Spleen (tissue), 11 donors: ENCODE measurements around the gene ABI3BP. TPM values are rescaled to one million over a fixed set of nuclear protein-coding genes. Genes with fewer than 3 reads are reported as not detected.

Source experiments
- DNase-seq: peaks from one replicate; pipeline ENCODE4 v3.0.0-alpha.2; 2020
- H3K27ac ChIP-seq, 8 donors: fragments of 200-600 bp; sonication (generic) in 7 of 8; 1 replicate in 4 of 8; 2 replicates in 4 of 8; pipeline versions ENCODE4 v1.5.0 to v1.8.0; 2016 to 2021; ENCODE audit warnings: inconsistent platforms in 4 of 8, mild to moderate bottlenecking in 4 of 8, moderate library complexity in 1 of 8
- H3K27me3 ChIP-seq, 7 donors: fragments of 200-600 bp; sonication (generic) in 6 of 7; replicated peaks in 1 of 7; 1 replicate in 4 of 7; 2 replicates in 3 of 7; pipeline versions ENCODE4 v1.5.0 to v1.8.0; 2016 to 2021; ENCODE audit warnings: inconsistent platforms in 3 of 7, mild to moderate bottlenecking in 1 of 7
- H3K36me3 ChIP-seq, 6 donors: fragments of 200-600 bp; sonication (generic) in 5 of 6; 1 replicate in 4 of 6; 2 replicates in 2 of 6; pipeline versions ENCODE4 v1.5.0 to v1.8.0; 2016 to 2021; ENCODE audit warnings: inconsistent platforms in 2 of 6
- H3K4me1 ChIP-seq, 6 donors: fragments of 200-600 bp; sonication (generic) in 5 of 6; 1 replicate in 3 of 6; 2 replicates in 3 of 6; pipeline versions ENCODE4 v1.5.0 to v1.8.0; 2016 to 2021; ENCODE audit warnings: inconsistent platforms in 3 of 6
- H3K4me3 ChIP-seq, 8 donors: fragments of 200-600 bp; sonication (generic) in 7 of 8; 1 replicate in 4 of 8; 2 replicates in 4 of 8; pipeline versions ENCODE4 v1.5.0 to v1.8.0; 2016 to 2021; ENCODE audit warnings: inconsistent platforms in 4 of 8, mild to moderate bottlenecking in 4 of 8, moderate library complexity in 2 of 8
- H3K9me3 ChIP-seq, 8 donors: fragments of 200-600 bp; sonication (generic) in 7 of 8; 1 replicate in 4 of 8; 2 replicates in 4 of 8; pipeline versions ENCODE4 v1.5.0 to v1.8.0; 2016 to 2021; ENCODE audit warnings: inconsistent platforms in 4 of 8
- POLR2A ChIP-seq, 3 donors: fragments of 450-650 bp; IDR thresholded peaks; one replicate each; pipeline ENCODE4 v1.5.1; 2017; ENCODE audit warnings: antibody characterized with exemption in 3 of 3, mild to moderate bottlenecking in 1 of 3
- POLR2AphosphoS5 ChIP-seq, 3 donors: sonication (generic); formaldehyde crosslinking; IDR thresholded peaks; one replicate each; pipeline ENCODE4 v1.5.1; 2017; ENCODE audit warnings: antibody characterized with exemption in 3 of 3
- WGBS, 5 donors: extraction: QIAGEN DNeasy Blood & Tissue Kit in 3 of 5; methylation state at CpG; one replicate each; pipeline versions ENCODE4 v1.1.5 to v1.1.7; 2013 to 2018; 5-methylcytosine and 5-hydroxymethylcytosine counted together
- intact Hi-C: fragments of 100-400 bp; cut with DNase I; formaldehyde crosslinking; loops from one replicate; pipeline ENCODE4 v1.15.0; 2023; ENCODE audit warnings: low total_unique reads
- polyA plus RNA-seq, 3 donors: library from polyadenylated mRNA; stranded (reverse); fragments of 200-250 nt; gene quantifications; one replicate each; pipeline ENCODE4 v1.2.1, GENCODE V29; 2013
- total RNA-seq, 7 donors: library from RNA; depleted of rRNA in 3 of 7; stranded (reverse); fragments of >200 nt in 3 of 7; fragmentation: NEBNext Ultra II Directional in 4 of 7; extraction: Animal tissue kit (Norgen Biotek cat#: 25700) in 4 of 7; gene quantifications; one replicate each; pipeline versions ENCODE4 v1.1.0 to v1.2.1, GENCODE V29; 2016 to 2021
- TF ChIP-seq, protein P1 (sequence below), 11 experiments: fragments of 200-600 bp in 7 of 11; fragments of 450-650 bp in 4 of 11; sonication (generic) in 4 of 11; IDR thresholded peaks in 8 of 11; conservative IDR thresholded peaks in 3 of 11; 1 replicate in 7 of 11; 2 replicates in 4 of 11; pipeline versions ENCODE4 v1.4.0 to v1.8.0; 2016 to 2021; ENCODE audit warnings: antibody characterized with exemption in 11 of 11, inconsistent platforms in 4 of 11, mild to moderate bottlenecking in 1 of 11
- donor health status: healthy with polysubstance abuse.
- donor health status: DM: no; HTN: no; CAD: no; lungs with moderate emphysema.
- donor health status: DM: no; HTN: no; CAD: no.
- donor health status: Bipolar disorder and iron deficiency.
- donor health status: healthy.
- donor health status: DM: no; HTN: no; CAD: no.
- donor health status: DM: yes; HTN: yes; CAD: no.

Gene ABI3BP
- total and polyA plus RNA-seq, 10 donors = 4.2 to 29.9 (median 16.3) TPM

GRCh38 chr3:100893590-100893989 is 99.6 kb downstream of the ABI3BP start:
- no peak overlapping the region for H3K4me3 ChIP-seq
- H3K4me1 ChIP-seq = peaks cover 0 to 6% (median 3%) of the 10 kb centered on the region in 6 donors
- H3K27me3 ChIP-seq = no peaks in the 10 kb centered on the region
- TF ChIP-seq POLR2AphosphoS5 (IDR thresholded peaks at IDR 0.05) = no peak
- TF ChIP-seq, protein P1, sequence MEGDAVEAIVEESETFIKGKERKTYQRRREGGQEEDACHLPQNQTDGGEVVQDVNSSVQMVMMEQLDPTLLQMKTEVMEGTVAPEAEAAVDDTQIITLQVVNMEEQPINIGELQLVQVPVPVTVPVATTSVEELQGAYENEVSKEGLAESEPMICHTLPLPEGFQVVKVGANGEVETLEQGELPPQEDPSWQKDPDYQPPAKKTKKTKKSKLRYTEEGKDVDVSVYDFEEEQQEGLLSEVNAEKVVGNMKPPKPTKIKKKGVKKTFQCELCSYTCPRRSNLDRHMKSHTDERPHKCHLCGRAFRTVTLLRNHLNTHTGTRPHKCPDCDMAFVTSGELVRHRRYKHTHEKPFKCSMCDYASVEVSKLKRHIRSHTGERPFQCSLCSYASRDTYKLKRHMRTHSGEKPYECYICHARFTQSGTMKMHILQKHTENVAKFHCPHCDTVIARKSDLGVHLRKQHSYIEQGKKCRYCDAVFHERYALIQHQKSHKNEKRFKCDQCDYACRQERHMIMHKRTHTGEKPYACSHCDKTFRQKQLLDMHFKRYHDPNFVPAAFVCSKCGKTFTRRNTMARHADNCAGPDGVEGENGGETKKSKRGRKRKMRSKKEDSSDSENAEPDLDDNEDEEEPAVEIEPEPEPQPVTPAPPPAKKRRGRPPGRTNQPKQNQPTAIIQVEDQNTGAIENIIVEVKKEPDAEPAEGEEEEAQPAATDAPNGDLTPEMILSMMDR (IDR thresholded peaks at IDR 0.05 in 8 of 11, conservative IDR thresholded peaks at IDR 0.05 in 3 of 11) = peak in 7 of 11 experiments; percentile 18 to 47 (median 38)
- H3K36me3 ChIP-seq = no peaks in the 10 kb centered on the region
- H3K9me3 ChIP-seq = no peaks in the 10 kb centered on the region
- no peak overlapping the region for H3K27ac ChIP-seq
- DNase-seq = no peak
- intact Hi-C loops = loop anchor here (10.0 kb wide), 1 partner anchor 301 kb away; no protein-coding TSS in a partner anchor
- WGBS, 5 donors = 29 to 55% (median 45%) methylated on average over 1 of the region's 1 CpG

DNA sequence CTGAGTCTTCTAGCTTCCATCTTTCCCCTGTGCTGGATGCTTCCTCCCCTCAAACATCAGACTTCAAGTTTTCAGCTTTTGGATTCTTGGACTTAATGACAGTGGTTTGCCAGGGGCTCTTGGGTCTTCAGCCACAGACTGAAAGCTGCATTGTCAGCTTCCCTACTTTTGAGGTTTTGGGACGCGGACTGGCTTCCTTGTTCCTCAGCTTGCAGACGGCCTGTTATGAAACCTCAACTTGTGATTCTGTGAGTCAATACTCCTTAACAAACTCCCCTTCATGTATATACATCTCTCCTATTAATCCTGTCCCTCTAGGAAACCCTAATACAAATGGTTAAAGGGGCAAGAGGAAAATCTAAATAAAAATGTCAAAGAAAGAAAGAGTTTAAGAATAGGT is 100.1 kb downstream of the ABI3BP start:
- DNase-seq = no peak
- no peak overlapping the region for H3K27ac ChIP-seq

GRCh38 chr3:100891827-100892226 is 101.4 kb downstream of the ABI3BP start:
- no peak overlapping the region for H3K27ac ChIP-seq
- H3K9me3 ChIP-seq = no peaks in the 10 kb centered on the region
- no peaks in the 10 kb centered on the region for H3K36me3 ChIP-seq
- 71 to 82% (median 76%) methylated on average over 5 of the region's 5 CpGs for WGBS, 5 donors
- no peak overlapping the region for H3K4me3 ChIP-seq
- DNase-seq = no peak
- TF ChIP-seq POLR2A (IDR thresholded peaks at IDR 0.05) = no peak
- TF ChIP-seq POLR2AphosphoS5 (IDR thresholded peaks at IDR 0.05) = no peak
- TF ChIP-seq, protein P1 (IDR thresholded peaks at IDR 0.05 in 8 of 11, conservative IDR thresholded peaks at IDR 0.05 in 3 of 11) = no peak
- intact Hi-C loops = loop anchor here (10.0 kb wide), 1 partner anchor 303 kb away; no protein-coding TSS in a partner anchor
- H3K27me3 ChIP-seq = no peaks in the 10 kb centered on the region
- no peaks in the 10 kb centered on the region for H3K4me1 ChIP-seq

More for the DNA sequence above, 100.1 kb downstream of the ABI3BP start:
- Histone ChIP-seq H3K36me3 (no peaks in the 10 kb centered on the region), H3K9me3 (no peaks in the 10 kb centered on the region), H3K27me3 (no peaks in the 10 kb centered on the region), H3K4me3 (no peak overlapping the region), H3K4me1 (peaks cover 0 to 1% (median 0%) of the 10 kb centered on the region in 6 donors)
- intact Hi-C loops = loop anchor here (10.0 kb wide), 1 partner anchor 302 kb away; no protein-coding TSS in a partner anchor
- WGBS, 5 donors = 28 to 63% (median 49%) methylated on average over 3 of the region's 3 CpGs
- TF ChIP-seq POLR2AphosphoS5 (IDR thresholded peaks at IDR 0.05) (no peak), POLR2A (IDR thresholded peaks at IDR 0.05) (no peak)
- TF ChIP-seq, protein P1 (IDR thresholded peaks at IDR 0.05 in 8 of 11, conservative IDR thresholded peaks at IDR 0.05 in 3 of 11) = no peak

DNA sequence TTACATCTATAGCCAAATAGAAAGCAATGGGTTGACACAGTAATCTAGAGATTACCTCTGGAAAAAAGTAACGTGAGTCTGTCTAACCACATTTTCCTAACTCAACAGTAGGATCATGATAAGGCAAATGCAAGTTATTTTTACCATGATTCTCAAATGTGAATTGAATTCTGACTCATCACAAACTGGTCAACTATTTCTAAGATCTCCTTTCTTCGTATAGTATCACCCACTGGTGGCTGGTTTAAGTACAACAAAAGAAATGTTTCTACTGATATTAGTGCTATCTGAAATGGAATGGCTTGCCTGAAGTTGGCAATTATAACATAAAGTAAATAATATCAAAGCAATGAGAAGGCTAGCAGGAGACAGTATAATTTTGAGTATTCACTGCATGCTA is 102.2 kb downstream of the ABI3BP start:
- Histone ChIP-seq H3K4me1 (no peaks in the 10 kb centered on the region), H3K27ac (no peak overlapping the region), H3K36me3 (no peaks in the 10 kb centered on the region), H3K4me3 (no peak overlapping the region), H3K9me3 (no peaks in the 10 kb centered on the region), H3K27me3 (no peaks in the 10 kb centered on the region)
- intact Hi-C loops = loop anchor here (10.0 kb wide), 1 partner anchor 304 kb away; no protein-coding TSS in a partner anchor
- no peak for DNase-seq
- 26 to 56% (median 41%) methylated on average over 2 of the region's 2 CpGs for WGBS, 5 donors
- TF ChIP-seq, protein P1 (IDR thresholded peaks at IDR 0.05 in 8 of 11, conservative IDR thresholded peaks at IDR 0.05 in 3 of 11) = no peak
- TF ChIP-seq POLR2AphosphoS5 (IDR thresholded peaks at IDR 0.05) (no peak), POLR2A (IDR thresholded peaks at IDR 0.05) (no peak)
